ENCODE results near the gene LTA4H.

The LTA4H gene

GRCh38 chr12:95959107-95959506 lies 76.3 kb downstream of the LTA4H start:
- no peak for DNase-seq (ENCODE audit: low read depth in 3 of 3)

GRCh38 chr12:95956557-95957145 lies 78.7 kb downstream of the LTA4H start:
- DNase-seq (ENCODE audit: low read depth in 3 of 3) = no peak

GRCh38 chr12:95955549-95956159 lies 79.7 kb downstream of the LTA4H start:
- DNase-seq (ENCODE audit: low read depth in 3 of 3) = no peak

GRCh38 chr12:95953000-95953399 lies 82.4 kb downstream of the LTA4H start:
- DNase-seq (ENCODE audit: low read depth in 3 of 3) = no peak

GRCh38 chr12:95951515-95951914 lies 83.9 kb downstream of the LTA4H start:
- no peak for DNase-seq (ENCODE audit: low read depth in 3 of 3)

Measured in stimulated activated CD4-positive, alpha-beta T cell treated with anti-CD3 and anti-CD28 coated beads, TNF-alpha, amount 100 ng/mL, for 4 hours (primary cell).